ENCODE results near the gene COPE. TPM values are rescaled to one million over a fixed set of nuclear protein-coding genes. Genes with fewer than 3 reads are reported as not detected.
"Not testable (repeated sequence)": the region's sequence is repeated elsewhere in the genome, so short reads cannot be mapped to it uniquely, and the experiment has no call there.

Gene COPE
- total RNA-seq, 2 experiments from 2014 or later: 218 to 258 TPM

- peaks cover 6% of the 10 kb centered on the region for H3K4me1 Mint-ChIP-seq
These were observed 13.1 kb upstream of the COPE start for GRCh38 chr19:18932216-18932841.

GRCh38 chr19:18931316-18932162 lies 12.4 kb upstream of the COPE start:
- peaks cover 8% of the 10 kb centered on the region for H3K27me3 Mint-ChIP-seq
- no peaks in the 10 kb centered on the region for H3K9me3 Mint-ChIP-seq
- H3K4me3 Mint-ChIP-seq: no peak overlapping the region
- CTCF ChIA-PET: no interaction called here
- no peak overlapping the region for H3K27ac Mint-ChIP-seq
- H3K36me3 Mint-ChIP-seq (ENCODE audit: low read depth): no peaks in the 10 kb centered on the region
- no peak for DNase-seq
- peaks cover 6% of the 10 kb centered on the region for H3K4me1 Mint-ChIP-seq
- POLR2A ChIA-PET: interaction anchor here (0.6 kb wide), 1 partner anchor 103 kb away, joined by 5 read pairs; no protein-coding TSS in a partner anchor

More at GRCh38 chr19:18932216-18932841, 13.1 kb upstream of the COPE start:
- no peaks in the 10 kb centered on the region for H3K9me3 Mint-ChIP-seq
- POLR2A ChIA-PET: no interaction called here
- DNase-seq: peak; percentile 84
- peaks cover 8% of the 10 kb centered on the region for H3K27me3 Mint-ChIP-seq
- H3K27ac Mint-ChIP-seq: no peak overlapping the region
- H3K36me3 Mint-ChIP-seq (ENCODE audit: low read depth): no peaks in the 10 kb centered on the region
- CTCF ChIA-PET: interaction anchor here (1.0 kb wide), 1 partner anchor 345 kb away, joined by 3 read pairs; no protein-coding TSS in a partner anchor
- H3K4me3 Mint-ChIP-seq: peak overlapping the region; percentile 58

DNA sequence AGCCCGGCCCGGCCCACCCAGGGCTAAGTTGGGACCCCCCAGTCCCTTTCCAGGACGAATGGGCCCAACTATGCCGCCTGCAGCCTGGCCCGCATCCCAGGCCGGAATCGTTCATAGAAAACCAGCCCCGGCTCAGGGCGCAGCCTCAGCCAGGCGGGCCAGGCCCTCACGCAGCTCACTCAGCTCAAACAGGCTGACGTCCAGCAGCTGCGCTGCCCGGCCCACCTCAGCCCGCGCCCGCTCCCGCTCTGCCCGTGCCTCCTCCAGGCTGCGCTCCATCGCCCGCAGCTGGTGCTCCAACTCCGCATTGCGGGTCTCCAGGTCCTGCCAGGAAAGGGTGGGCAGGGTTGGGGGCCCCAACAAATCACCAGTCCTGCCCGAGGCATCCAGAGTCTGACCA lies 10.1 kb upstream of the COPE start:
- Mint-ChIP-seq H3K36me3 (ENCODE audit: low read depth) (peaks cover 9% of the 10 kb centered on the region), H3K4me3 (no peak overlapping the region), H3K9me3 (no peaks in the 10 kb centered on the region), H3K27ac (no peak overlapping the region), H3K4me1 (peaks cover 6% of the 10 kb centered on the region), H3K27me3 (peaks cover 5% of the 10 kb centered on the region)
- DNase-seq: no peak
- POLR2A ChIA-PET: no interaction called here
- CTCF ChIA-PET: interaction anchor here (0.5 to 1.3 kb wide), 2 partner anchors 8 to 41 kb away, joined by 3 to 4 read pairs; no protein-coding TSS in a partner anchor

GRCh38 chr19:18928018-18928805 lies 9.0 kb upstream of the COPE start:
- H3K27me3 Mint-ChIP-seq: peaks cover 3% of the 10 kb centered on the region
- H3K9me3 Mint-ChIP-seq: no peaks in the 10 kb centered on the region
- POLR2A ChIA-PET: interaction anchor here (0.6 kb wide), 1 partner anchor 72 kb away, joined by 4 read pairs; no protein-coding TSS in a partner anchor
- H3K36me3 Mint-ChIP-seq (ENCODE audit: low read depth): peaks cover 18% of the 10 kb centered on the region
- H3K27ac Mint-ChIP-seq: no peak overlapping the region
- peaks cover 6% of the 10 kb centered on the region for H3K4me1 Mint-ChIP-seq
- CTCF ChIA-PET: interaction anchor here (0.8 to 1.3 kb wide), 4 partner anchors 9 to 487 kb away, joined by 3 to 5 read pairs (median 3); partner anchors contain the start of genes COPE and DDX49
- H3K4me3 Mint-ChIP-seq: no peak overlapping the region
- DNase-seq: no peak

DNA sequence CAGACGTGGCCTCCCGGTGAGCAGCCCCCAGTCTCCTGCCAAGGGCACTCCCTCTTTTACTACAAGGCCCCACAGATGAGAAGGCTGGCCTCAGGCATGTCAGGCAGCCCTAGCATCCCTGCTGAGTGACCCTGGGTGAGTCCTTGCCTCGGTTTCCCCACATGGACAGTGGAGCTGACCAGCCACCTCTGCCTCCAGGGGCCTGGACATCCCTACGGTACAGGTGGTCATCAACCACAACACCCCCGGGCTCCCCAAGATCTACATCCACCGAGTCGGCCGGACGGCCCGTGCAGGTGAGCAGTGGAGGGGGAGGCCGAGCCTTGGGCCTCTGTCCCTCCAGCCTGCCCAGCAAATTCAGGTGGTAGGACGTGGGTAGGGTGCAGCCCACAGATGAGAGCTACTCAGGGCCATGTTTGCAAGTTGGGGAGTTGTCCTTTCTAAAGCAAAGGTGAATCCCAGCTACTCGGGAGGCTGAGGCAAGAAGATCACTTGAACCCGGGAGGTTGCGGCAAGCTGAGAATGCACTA lies 5.6 kb upstream of the COPE start:
- H3K9me3 Mint-ChIP-seq: no peaks in the 10 kb centered on the region
- POLR2A ChIA-PET: no interaction called here
- H3K27me3 Mint-ChIP-seq: no peaks in the 10 kb centered on the region
- H3K27ac Mint-ChIP-seq: no peak overlapping the region
- no peak overlapping the region for H3K4me3 Mint-ChIP-seq
- CTCF ChIA-PET: interaction anchor here (0.6 kb wide), 1 partner anchor 130 kb away, joined by 4 read pairs; no protein-coding TSS in a partner anchor
- DNase-seq: no peak
- H3K4me1 Mint-ChIP-seq: peaks cover 14% of the 10 kb centered on the region
- peaks cover 29% of the 10 kb centered on the region for H3K36me3 Mint-ChIP-seq (ENCODE audit: low read depth)

DNA sequence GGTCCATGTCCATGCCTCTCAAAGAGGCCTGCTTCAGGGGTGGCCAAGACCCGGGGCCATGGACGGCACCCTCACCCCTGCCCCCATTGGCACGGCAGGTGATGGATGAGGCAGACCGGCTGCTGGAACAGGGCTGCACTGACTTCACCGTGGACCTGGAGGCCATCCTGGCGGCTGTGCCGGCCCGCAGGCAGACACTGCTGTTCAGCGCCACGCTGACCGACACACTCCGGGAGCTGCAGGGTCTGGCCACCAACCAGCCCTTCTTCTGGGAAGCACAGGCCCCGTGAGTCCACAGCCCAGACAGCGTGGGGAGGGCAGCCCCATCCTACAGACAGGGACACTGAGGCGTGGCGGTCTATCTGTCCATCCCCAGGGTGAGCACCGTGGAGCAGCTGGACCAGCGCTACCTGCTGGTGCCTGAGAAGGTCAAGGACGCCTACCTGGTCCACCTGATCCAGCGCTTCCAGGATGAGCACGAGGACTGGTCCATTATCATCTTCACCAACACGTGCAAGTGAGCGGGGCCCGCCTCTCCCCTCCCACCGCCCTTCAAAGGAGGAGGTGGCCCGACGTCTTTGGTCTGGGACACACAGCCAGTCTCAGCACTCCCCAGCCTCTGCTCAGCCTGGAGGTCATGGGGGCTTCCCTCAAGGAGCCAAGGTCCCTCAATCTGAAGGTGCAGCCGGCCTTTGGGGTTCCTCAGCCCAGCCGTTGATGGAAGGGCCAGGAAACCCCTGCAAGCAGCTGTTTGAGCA lies 3.2 kb upstream of the COPE start:
- Mint-ChIP-seq H3K9me3 (no peaks in the 10 kb centered on the region), H3K36me3 (ENCODE audit: low read depth) (peaks cover 36% of the 10 kb centered on the region), H3K4me3 (no peak overlapping the region), H3K27me3 (no peaks in the 10 kb centered on the region), H3K4me1 (peaks cover 30% of the 10 kb centered on the region), H3K27ac (no peak overlapping the region)
- CTCF ChIA-PET: interaction anchor here (1.5 kb wide), 1 partner anchor 11 kb away, joined by 3 read pairs; no protein-coding TSS in a partner anchor
- DNase-seq: no peak
- POLR2A ChIA-PET: no interaction called here

DNA sequence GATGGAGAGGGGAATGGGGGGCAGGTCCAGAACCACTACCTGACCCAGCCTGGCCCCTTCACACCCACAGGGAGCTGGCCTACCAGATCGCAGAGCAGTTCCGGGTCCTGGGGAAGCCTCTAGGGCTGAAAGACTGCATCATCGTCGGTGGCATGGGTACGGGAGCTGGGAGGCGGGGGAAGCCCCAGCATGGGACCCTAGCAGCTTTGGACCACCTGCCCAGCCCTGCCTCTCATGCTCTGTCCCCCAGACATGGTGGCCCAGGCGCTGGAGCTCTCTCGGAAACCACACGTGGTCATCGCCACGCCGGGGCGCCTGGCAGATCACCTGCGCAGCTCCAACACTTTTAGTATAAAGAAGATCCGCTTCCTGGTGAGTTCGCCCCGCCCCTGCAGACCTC lies 2.4 kb upstream of the COPE start:
- Mint-ChIP-seq H3K36me3 (ENCODE audit: low read depth) (peaks cover 39% of the 10 kb centered on the region), H3K4me3 (peak overlapping the region; percentile 97), H3K4me1 (peaks cover 33% of the 10 kb centered on the region), H3K27ac (no peak overlapping the region), H3K27me3 (no peaks in the 10 kb centered on the region), H3K9me3 (no peaks in the 10 kb centered on the region)
- POLR2A ChIA-PET: no interaction called here
- CTCF ChIA-PET: interaction anchor here (1.5 kb wide), 1 partner anchor 12 kb away, joined by 3 read pairs; no protein-coding TSS in a partner anchor
- DNase-seq: no peak

DNA sequence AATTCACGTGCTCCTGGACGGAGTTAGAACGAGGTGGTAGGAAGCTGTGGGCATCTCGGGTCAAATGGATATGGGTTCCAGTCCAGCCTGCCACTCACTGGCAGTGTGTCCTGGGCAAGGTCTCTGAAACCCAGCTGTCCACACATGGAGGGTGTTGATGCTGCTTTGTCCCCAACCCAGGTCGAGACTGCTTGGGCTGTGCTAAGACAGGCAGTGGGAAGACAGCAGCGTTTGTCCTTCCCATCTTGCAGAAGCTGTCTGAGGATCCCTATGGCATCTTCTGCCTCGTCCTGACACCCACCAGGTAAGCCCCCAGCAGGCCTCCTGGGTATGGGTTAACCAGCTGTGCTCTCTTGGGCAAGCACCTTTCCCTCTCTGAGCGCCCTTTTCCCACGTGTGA lies 1.2 kb upstream of the COPE start:
- DNase-seq: no peak
- Mint-ChIP-seq H3K27me3 (no peaks in the 10 kb centered on the region), H3K27ac (peak overlapping the region; percentile 93), H3K4me1 (peaks cover 38% of the 10 kb centered on the region), H3K4me3 (peak overlapping the region; percentile 97), H3K36me3 (ENCODE audit: low read depth) (peaks cover 39% of the 10 kb centered on the region), H3K9me3 (no peaks in the 10 kb centered on the region)
- ChIA-PET POLR2A (interaction anchor here (0.6 kb wide), 1 partner anchor 658 kb away, joined by 4 read pairs; no protein-coding TSS in a partner anchor), CTCF (no interaction called here)

GRCh38 chr19:18919900-18920214 lies 670 bp upstream of the COPE start:
- Mint-ChIP-seq H3K9me3 (no peaks in the 10 kb centered on the region), H3K4me1 (peaks cover 40% of the 10 kb centered on the region), H3K27ac (peak overlapping the region; percentile 93), H3K4me3 (peak overlapping the region; percentile 97), H3K36me3 (ENCODE audit: low read depth) (peaks cover 42% of the 10 kb centered on the region), H3K27me3 (no peaks in the 10 kb centered on the region)
- no peak for DNase-seq
- ChIA-PET CTCF (interaction anchor here (1.2 to 1.9 kb wide), 2 partner anchors 8 to 330 kb away, joined by 3 to 5 read pairs; no protein-coding TSS in a partner anchor), POLR2A (no interaction called here)

GRCh38 chr19:18917593-18917992 lies 1.6 kb downstream of the COPE start:
- H3K9me3 Mint-ChIP-seq, POLR2A ChIA-PET, H3K27me3 Mint-ChIP-seq, DNase-seq, CTCF ChIA-PET: not testable (repeated sequence)
- peak overlapping the region; percentile 85 for H3K27ac Mint-ChIP-seq
- H3K36me3 Mint-ChIP-seq (ENCODE audit: low read depth): peaks cover 40% of the 10 kb centered on the region
- H3K4me3 Mint-ChIP-seq: peak overlapping the region; percentile 97
- peaks cover 40% of the 10 kb centered on the region for H3K4me1 Mint-ChIP-seq

DNA sequence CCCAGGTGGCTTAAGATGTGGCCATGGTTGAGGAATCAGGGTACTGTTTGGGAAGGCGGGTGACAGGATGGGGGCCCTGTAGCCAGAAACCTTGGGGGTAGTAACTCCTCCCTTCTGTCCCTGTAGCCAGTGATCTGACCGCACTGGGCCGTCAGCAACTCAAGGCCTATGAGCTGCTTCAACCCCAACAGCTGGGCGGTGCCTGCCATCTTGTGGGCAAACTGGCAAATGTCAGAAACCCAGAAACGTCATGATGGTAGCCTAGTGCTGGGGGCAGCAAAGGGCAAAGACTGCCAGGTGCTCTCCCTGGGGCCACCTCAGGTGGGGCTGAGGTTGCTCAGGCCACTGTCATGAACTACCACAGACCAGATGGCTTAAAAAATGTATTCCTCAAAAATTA lies 3.5 kb downstream of the COPE start:
- peak overlapping the region; percentile 22 for H3K27ac Mint-ChIP-seq
- POLR2A ChIA-PET: no interaction called here
- no peaks in the 10 kb centered on the region for H3K9me3 Mint-ChIP-seq
- CTCF ChIA-PET: interaction anchor here (1.2 kb wide), 1 partner anchor 440 kb away, joined by 3 read pairs; no protein-coding TSS in a partner anchor
- DNase-seq: peak; percentile 51
- H3K27me3 Mint-ChIP-seq: no peaks in the 10 kb centered on the region
- H3K4me1 Mint-ChIP-seq: peaks cover 35% of the 10 kb centered on the region
- H3K36me3 Mint-ChIP-seq (ENCODE audit: low read depth): peaks cover 33% of the 10 kb centered on the region
- no peak overlapping the region for H3K4me3 Mint-ChIP-seq

GRCh38 chr19:18913466-18913865 lies 5.7 kb downstream of the COPE start:
- peaks cover 30% of the 10 kb centered on the region for H3K36me3 Mint-ChIP-seq (ENCODE audit: low read depth)
- H3K27me3 Mint-ChIP-seq: no peaks in the 10 kb centered on the region
- H3K27ac Mint-ChIP-seq: no peak overlapping the region
- H3K4me3 Mint-ChIP-seq: no peak overlapping the region
- ChIA-PET CTCF (interaction anchor here (0.9 kb wide), 1 partner anchor 479 kb away, joined by 3 read pairs; no protein-coding TSS in a partner anchor), POLR2A (no interaction called here)
- H3K9me3 Mint-ChIP-seq: no peaks in the 10 kb centered on the region
- peaks cover 19% of the 10 kb centered on the region for H3K4me1 Mint-ChIP-seq
- DNase-seq: no peak
